GM20431 (cell line): ENCODE measurements around the gene PNMA8B.

ENCODE experiments used
- in situ Hi-C: fragments of 300-500 bp; cut with MseI, MboI; formaldehyde crosslinking; loops from one replicate; pipeline ENCODE4 v1.15.0; 2020; ENCODE audit warnings: low sequenced_read_pairs; ENCODE audit not compliant: unreplicated experiment

PNMA8B gene

GRCh38 chr19:46515290-46515609, 19.6 kb upstream of the PNMA8B start:
- in situ Hi-C loops, result no loop called here

- in situ Hi-C loops, result no loop called here
These were observed 19.1 kb upstream of the PNMA8B start for GRCh38 chr19:46514589-46515289.

- in situ Hi-C loops, result no loop called here
These were observed 18.0 kb upstream of the PNMA8B start for GRCh38 chr19:46513461-46514236.

- in situ Hi-C loops, result no loop called here
These were observed 15.6 kb upstream of the PNMA8B start for GRCh38 chr19:46511237-46511636.

- in situ Hi-C loops, result no loop called here
These were observed 12.5 kb upstream of the PNMA8B start for GRCh38 chr19:46508206-46508605.

GRCh38 chr19:46503848-46504453, 8.3 kb upstream of the PNMA8B start:
- in situ Hi-C loops, result no loop called here

GRCh38 chr19:46502891-46503290, 7.2 kb upstream of the PNMA8B start:
- in situ Hi-C loops, result no loop called here

- in situ Hi-C loops, result loop anchor here (25.0 kb wide), 1 partner anchor 212 kb away; the partner anchor contains the start of gene HIF3A
These were observed 4.0 kb upstream of the PNMA8B start for GRCh38 chr19:46499692-46500091.

GRCh38 chr19:46497773-46498172, 2.1 kb upstream of the PNMA8B start:
- in situ Hi-C loops, result loop anchor here (25.0 kb wide), 1 partner anchor 210 kb away; the partner anchor contains the start of gene HIF3A

- in situ Hi-C loops, result loop anchor here (25.0 kb wide), 1 partner anchor 210 kb away; the partner anchor contains the start of gene HIF3A
These were observed 1.2 kb upstream of the PNMA8B start for GRCh38 chr19:46496886-46497285.

- in situ Hi-C loops, result loop anchor here (25.0 kb wide), 1 partner anchor 209 kb away; the partner anchor contains the start of gene HIF3A
These were observed 637 bp upstream of the PNMA8B start for GRCh38 chr19:46496304-46496703.

- in situ Hi-C loops, result loop anchor here (25.0 kb wide), 1 partner anchor 208 kb away; the partner anchor contains the start of gene HIF3A
These were observed 504 bp downstream of the PNMA8B start for GRCh38 chr19:46494941-46495785.

GRCh38 chr19:46494146-46494940, 1.3 kb downstream of the PNMA8B start:
- in situ Hi-C loops, result loop anchor here (25.0 kb wide), 1 partner anchor 207 kb away; the partner anchor contains the start of gene HIF3A

GRCh38 chr19:46493236-46494145, 2.2 kb downstream of the PNMA8B start:
- in situ Hi-C loops, result loop anchor here (25.0 kb wide), 1 partner anchor 206 kb away; the partner anchor contains the start of gene HIF3A

- in situ Hi-C loops, result loop anchor here (25.0 kb wide), 1 partner anchor 206 kb away; the partner anchor contains the start of gene HIF3A
These were observed 2.8 kb downstream of the PNMA8B start for GRCh38 chr19:46492841-46493235.

GRCh38 chr19:46491975-46492682, 3.5 kb downstream of the PNMA8B start:
- in situ Hi-C loops, result loop anchor here (25.0 kb wide), 1 partner anchor 205 kb away; the partner anchor contains the start of gene HIF3A

- in situ Hi-C loops, result loop anchor here (25.0 kb wide), 1 partner anchor 203 kb away; the partner anchor contains the start of gene HIF3A
These were observed 4.9 kb downstream of the PNMA8B start for GRCh38 chr19:46490774-46491173.
